Measurements from ENCODE around the gene PCDHGB3.
"Not testable (repeated sequence)": the region's sequence is repeated elsewhere in the genome, so short reads cannot be mapped to it uniquely, and the experiment has no call there.

Gene PCDHGB3

GRCh38 chr5:141369994-141370848, at the start of gene PCDHGB3:
Gene PCDHGB3, plus strand, starts transcription at chr5:141370242. Its CDS starts 153 bp downstream, at chr5:141370395.
- no peak for DNase-seq (ENCODE audit: low read depth)

GRCh38 chr5:141322261-141322660, 47.8 kb upstream of the PCDHGB3 start:
- no peak for DNase-seq (ENCODE audit: low read depth)

GRCh38 chr5:141326088-141326854, 43.8 kb upstream of the PCDHGB3 start:
- peak; percentile 35 for DNase-seq (ENCODE audit: low read depth)

- no peak for DNase-seq (ENCODE audit: low read depth)
These were observed 41.8 kb upstream of the PCDHGB3 start for GRCh38 chr5:141328231-141328630.

GRCh38 chr5:141330299-141331080, 39.6 kb upstream of the PCDHGB3 start, which contains the start of gene PCDHGA1:
Gene PCDHGA1, plus strand, starts transcription at chr5:141330514.
- DNase-seq (ENCODE audit: low read depth), result no peak

- DNase-seq (ENCODE audit: low read depth), result not testable (repeated sequence)
These were observed 37.5 kb upstream of the PCDHGB3 start for GRCh38 chr5:141332571-141332970.

- no peak for DNase-seq (ENCODE audit: low read depth)
These were observed 31.3 kb upstream of the PCDHGB3 start, which contains the start of gene PCDHGA2 for GRCh38 chr5:141338538-141339306. Gene PCDHGA2, plus strand, starts transcription at chr5:141338760.

- not testable (repeated sequence) for DNase-seq (ENCODE audit: low read depth)
These were observed 29.2 kb upstream of the PCDHGB3 start for GRCh38 chr5:141340781-141341354.

GRCh38 chr5:141342773-141343172, 27.3 kb upstream of the PCDHGB3 start:
- DNase-seq (ENCODE audit: low read depth), result no peak

GRCh38 chr5:141343242-141343952, 26.6 kb upstream of the PCDHGB3 start, which contains the start of gene PCDHGA3:
Gene PCDHGA3, plus strand, starts transcription at chr5:141343829. Its CDS starts 205 bp downstream, at chr5:141344034.
- DNase-seq (ENCODE audit: low read depth), result no peak

- no peak for DNase-seq (ENCODE audit: low read depth)
These were observed 26.0 kb upstream of the PCDHGB3 start for GRCh38 chr5:141343953-141344463.

- no peak for DNase-seq (ENCODE audit: low read depth)
These were observed 24.7 kb upstream of the PCDHGB3 start for GRCh38 chr5:141345327-141345726.

- not testable (repeated sequence) for DNase-seq (ENCODE audit: low read depth)
These were observed 24.0 kb upstream of the PCDHGB3 start for GRCh38 chr5:141346017-141346416.

GRCh38 chr5:141349917-141350619, 20.0 kb upstream of the PCDHGB3 start, which contains the start of gene PCDHGB1:
Gene PCDHGB1, plus strand, starts transcription at chr5:141350099. Its CDS starts 162 bp downstream, at chr5:141350261.
- no peak for DNase-seq (ENCODE audit: low read depth)

GRCh38 chr5:141351591-141351990, 18.5 kb upstream of the PCDHGB3 start:
- no peak for DNase-seq (ENCODE audit: low read depth)

GRCh38 chr5:141354900-141355469, 15.1 kb upstream of the PCDHGB3 start, which contains the start of gene PCDHGA4:
Gene PCDHGA4, plus strand, starts transcription at chr5:141355021. Its CDS starts 87 bp downstream, at chr5:141355108.
- DNase-seq (ENCODE audit: low read depth), result no peak

GRCh38 chr5:141355641-141356040, 14.4 kb upstream of the PCDHGB3 start:
- DNase-seq (ENCODE audit: low read depth), result no peak

GRCh38 chr5:141356133-141356532, 13.9 kb upstream of the PCDHGB3 start:
- no peak for DNase-seq (ENCODE audit: low read depth)

GRCh38 chr5:141356950-141357349, 13.1 kb upstream of the PCDHGB3 start:
- DNase-seq (ENCODE audit: low read depth), result no peak

Data from activated gamma-delta T cell treated with anti-CD3 and anti-CD28 coated beads, Interleukin-2, amount 50 U/mL, for 16 hours (primary cell).